ENCODE data around the gene RTKN. TPM values are rescaled to one million over a fixed set of nuclear protein-coding genes. Genes with fewer than 3 reads are reported as not detected.

Gene RTKN
- total and polyA plus RNA-seq, 12 donors, result 7.4 to 35.6 (median 14.1) TPM

DNA sequence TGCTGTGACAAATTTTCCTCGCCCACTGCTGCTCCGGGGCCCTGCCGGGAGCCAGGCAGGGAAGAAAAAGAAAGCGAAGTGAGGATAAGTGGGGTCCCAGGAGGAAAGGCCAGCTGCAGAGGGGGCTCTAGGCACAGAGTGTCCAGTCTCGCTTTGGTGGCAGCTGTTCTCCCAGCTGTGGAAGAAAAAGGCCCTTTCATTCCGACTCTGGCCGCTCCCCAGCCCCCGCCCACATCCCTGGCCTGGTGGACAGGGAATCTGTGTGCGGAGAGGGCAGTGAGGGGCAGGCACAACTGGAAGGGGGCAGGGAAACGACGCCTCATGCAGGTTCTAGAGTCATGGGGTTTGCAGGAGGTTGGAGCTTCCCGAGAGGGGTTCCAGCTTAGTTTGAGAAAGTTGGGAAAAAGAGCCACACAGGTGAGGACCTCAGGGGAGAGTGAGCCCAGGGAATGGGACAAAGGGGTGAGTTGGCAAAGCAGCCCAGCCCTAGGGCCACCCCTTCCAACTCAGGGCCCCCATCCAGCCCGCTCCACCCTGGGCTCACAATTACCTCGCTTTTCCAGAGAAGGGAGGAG is 1.8 kb downstream of the RTKN start:
- Histone ChIP-seq H3K36me3 (replicated peaks in 1 of 2) (no peaks in the 10 kb centered on the region), H3K27me3 (peaks cover 11% of the 10 kb centered on the region), H3K4me1 (replicated peaks in 1 of 2) (peaks cover 13 to 28% of the 10 kb centered on the region in 2 donors), H3K9me3 (replicated peaks in 1 of 3) (no peaks in the 10 kb centered on the region), H3K27ac (peak overlapping the region in 3 of 5 donors; percentile 60 to 74 (median 71)), H3K4me3 (peak overlapping the region; percentile 0 to 74 (median 64))
- no peak for TF ChIP-seq POLR2A (IDR thresholded peaks at IDR 0.05)
- TF ChIP-seq, protein P1, sequence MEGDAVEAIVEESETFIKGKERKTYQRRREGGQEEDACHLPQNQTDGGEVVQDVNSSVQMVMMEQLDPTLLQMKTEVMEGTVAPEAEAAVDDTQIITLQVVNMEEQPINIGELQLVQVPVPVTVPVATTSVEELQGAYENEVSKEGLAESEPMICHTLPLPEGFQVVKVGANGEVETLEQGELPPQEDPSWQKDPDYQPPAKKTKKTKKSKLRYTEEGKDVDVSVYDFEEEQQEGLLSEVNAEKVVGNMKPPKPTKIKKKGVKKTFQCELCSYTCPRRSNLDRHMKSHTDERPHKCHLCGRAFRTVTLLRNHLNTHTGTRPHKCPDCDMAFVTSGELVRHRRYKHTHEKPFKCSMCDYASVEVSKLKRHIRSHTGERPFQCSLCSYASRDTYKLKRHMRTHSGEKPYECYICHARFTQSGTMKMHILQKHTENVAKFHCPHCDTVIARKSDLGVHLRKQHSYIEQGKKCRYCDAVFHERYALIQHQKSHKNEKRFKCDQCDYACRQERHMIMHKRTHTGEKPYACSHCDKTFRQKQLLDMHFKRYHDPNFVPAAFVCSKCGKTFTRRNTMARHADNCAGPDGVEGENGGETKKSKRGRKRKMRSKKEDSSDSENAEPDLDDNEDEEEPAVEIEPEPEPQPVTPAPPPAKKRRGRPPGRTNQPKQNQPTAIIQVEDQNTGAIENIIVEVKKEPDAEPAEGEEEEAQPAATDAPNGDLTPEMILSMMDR (IDR thresholded peaks at IDR 0.05), result no peak
- WGBS, 4 donors, result 5 to 14% (median 11%) methylated on average over 12 to 14 of the region's 14 CpGs
- DNase-seq, result peak; percentile 53 to 80 (median 67)
- intact Hi-C loops (cut with DNase I), result no loop called here

DNA sequence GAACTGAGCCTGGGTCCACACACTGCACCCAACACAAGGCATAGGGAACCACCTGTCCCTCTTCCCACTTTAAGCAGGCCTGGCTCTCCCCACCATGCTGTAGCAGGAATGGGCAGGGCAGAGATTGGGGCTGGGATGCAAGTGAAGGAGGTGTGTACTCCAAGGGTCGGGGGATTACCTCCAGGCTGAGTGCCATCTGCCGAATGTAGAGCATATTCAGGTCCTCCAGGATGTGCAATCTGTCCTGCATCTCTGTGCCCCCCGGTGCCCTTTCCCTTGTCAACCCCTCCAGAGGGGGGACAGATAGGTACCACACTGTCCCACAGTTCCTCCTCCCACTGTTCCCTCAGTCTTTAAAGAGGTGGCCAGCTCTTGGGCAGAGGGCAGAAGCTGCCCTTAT is 2.4 kb downstream of the RTKN start:
- Histone ChIP-seq H3K4me1 (replicated peaks in 1 of 2) (peaks cover 13 to 28% of the 10 kb centered on the region in 2 donors), H3K27me3 (peaks cover 11% of the 10 kb centered on the region), H3K36me3 (replicated peaks in 1 of 2) (no peaks in the 10 kb centered on the region), H3K9me3 (replicated peaks in 1 of 3) (no peaks in the 10 kb centered on the region), H3K4me3 (peak overlapping the region in 2 of 4 donors; percentile 65 to 74), H3K27ac (peak overlapping the region in 3 of 5 donors; percentile 60 to 74 (median 71))
- 29 to 55% (median 45%) methylated on average over 3 of the region's 3 CpGs; no CpG with 5 or more reads in 1 of the 4 donors for whole genome bisulfite sequencing, 4 donors
- no peak for DNase-seq
- intact Hi-C loops (cut with DNase I), result no loop called here
- TF ChIP-seq POLR2A (IDR thresholded peaks at IDR 0.05), result no peak
- TF ChIP-seq, protein P1 (IDR thresholded peaks at IDR 0.05), result no peak

- no peaks in the 10 kb centered on the region for H3K36me3 ChIP-seq (replicated peaks in 1 of 2)
- TF ChIP-seq, protein P1 (IDR thresholded peaks at IDR 0.05), result no peak
- TF ChIP-seq POLR2A (IDR thresholded peaks at IDR 0.05), result no peak
- intact Hi-C loops (cut with DNase I), result no loop called here
- DNase-seq, result no peak
- no peaks in the 10 kb centered on the region for H3K9me3 ChIP-seq (replicated peaks in 1 of 3)
- H3K4me1 ChIP-seq (replicated peaks in 1 of 2), result peaks cover 13 to 28% of the 10 kb centered on the region in 2 donors
- WGBS, 4 donors, result 88 to 100% (median 95%) methylated on average over 1 of the region's 1 CpG
- H3K27me3 ChIP-seq, result peaks cover 11% of the 10 kb centered on the region
- no peak overlapping the region for H3K27ac ChIP-seq
- H3K4me3 ChIP-seq, result no peak overlapping the region
These were observed 3.5 kb downstream of the RTKN start for GRCh38 chr2:74438248-74438647.

DNA sequence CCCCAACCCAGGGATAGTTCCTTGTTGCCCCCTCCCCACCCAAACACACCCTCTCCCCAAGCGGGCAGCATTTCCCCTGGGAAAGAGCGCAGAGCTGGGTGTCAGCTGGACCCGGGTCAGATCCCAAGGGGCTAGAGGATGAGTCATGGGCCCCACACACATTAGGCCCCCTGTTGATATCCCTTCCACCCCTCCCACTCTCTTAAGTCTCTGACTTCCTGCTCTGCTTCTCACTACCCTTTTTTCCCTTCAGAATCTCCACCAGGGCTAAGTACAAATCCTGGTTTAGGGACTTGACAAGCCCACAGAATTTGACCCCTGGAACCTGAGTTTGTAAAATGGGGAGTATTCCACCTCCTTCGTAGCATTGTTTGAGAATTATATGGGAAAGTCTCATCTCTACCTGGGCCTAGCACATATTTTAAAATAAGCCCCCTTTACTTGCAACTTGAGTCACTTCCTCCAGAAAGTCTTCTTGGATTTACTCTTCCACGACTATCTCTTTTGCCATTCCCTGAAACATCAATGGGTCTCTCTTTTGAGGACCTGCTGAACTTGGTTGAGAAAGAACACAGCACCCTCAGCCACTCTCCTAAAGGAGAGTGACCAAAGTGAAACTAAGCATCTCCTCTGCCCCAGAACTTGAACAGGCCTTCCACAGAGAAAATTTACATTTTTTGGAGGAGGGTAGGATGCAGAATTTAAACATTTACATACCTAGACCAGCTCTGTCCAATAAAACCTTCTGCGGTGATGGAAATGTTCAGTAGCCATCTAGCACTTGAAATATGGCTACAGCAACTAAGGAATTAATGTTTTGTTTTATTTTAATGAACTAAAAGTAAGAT is 4.7 kb downstream of the RTKN start:
- H3K9me3 ChIP-seq (replicated peaks in 1 of 3), result no peaks in the 10 kb centered on the region
- intact Hi-C loops (cut with DNase I), result no loop called here
- peaks cover 10% of the 10 kb centered on the region for H3K27me3 ChIP-seq
- H3K36me3 ChIP-seq (replicated peaks in 1 of 2), result no peaks in the 10 kb centered on the region
- TF ChIP-seq POLR2A (IDR thresholded peaks at IDR 0.05), result no peak
- TF ChIP-seq, protein P1 (IDR thresholded peaks at IDR 0.05), result no peak
- DNase-seq, result no peak
- no peak overlapping the region for H3K4me3 ChIP-seq
- peaks cover 13 to 28% of the 10 kb centered on the region in 2 donors for H3K4me1 ChIP-seq (replicated peaks in 1 of 2)
- WGBS, 4 donors, result 75 to 82% (median 79%) methylated on average over 6 of the region's 6 CpGs
- no peak overlapping the region for H3K27ac ChIP-seq

Data from adrenal gland (tissue), 12 donors.